Gastrocnemius medialis (tissue), 4 donors: ENCODE data around the gene LARP4. TPM values are rescaled to one million over a fixed set of nuclear protein-coding genes. Genes with fewer than 3 reads are reported as not detected.

Source experiments
- ATAC-seq, 2 donors: fragments of 150-250 bp; one replicate each; pipeline ENCODE4 v1.9.1; 2016
- DNase-seq, 2 donors: peaks; one replicate each; pipeline ENCODE4 v3.0.0-alpha.2; 2019
- H3K27ac ChIP-seq, 4 donors: fragments of 200-600 bp; sonication (generic); 1 replicate in 1 of 4; 2 replicates in 3 of 4; pipeline ENCODE4 v1.5.1; 2016 to 2018; ENCODE audit warnings: mild to moderate bottlenecking in 2 of 4, moderate library complexity in 1 of 4
- H3K27me3 ChIP-seq, 3 donors: fragments of 200-600 bp; sonication (generic) in 2 of 3; 1 replicate in 1 of 3; 2 replicates in 2 of 3; pipeline versions ENCODE4 v1.5.1 to v1.6.0; 2016 to 2019; ENCODE audit warnings: mild to moderate bottlenecking in 1 of 3, moderate library complexity in 1 of 3
- H3K36me3 ChIP-seq, 2 donors: fragments of 200-600 bp; sonication (generic) in 1 of 2; one replicate each; pipeline ENCODE4 v1.5.1; 2017 to 2018
- H3K4me1 ChIP-seq, 2 donors: fragments of 200-600 bp; sonication (generic) in 1 of 2; one replicate each; pipeline ENCODE4 v1.5.1; 2016 to 2017; ENCODE audit warnings: mild to moderate bottlenecking in 2 of 2
- H3K4me3 ChIP-seq, 4 donors: fragments of 200-600 bp; sonication (generic) in 3 of 4; 1 replicate in 1 of 4; 2 replicates in 3 of 4; pipeline ENCODE4 v1.5.1; 2016 to 2019; ENCODE audit warnings: mild to moderate bottlenecking in 2 of 4
- H3K9me3 ChIP-seq, 3 donors: fragments of 200-600 bp; sonication (generic) in 2 of 3; 1 replicate in 1 of 3; 2 replicates in 2 of 3; pipeline ENCODE4 v1.5.1; 2016 to 2019
- CTCF ChIP-seq, 5 experiments: fragments of 450-650 bp in 3 of 5; fragments of 200-600 bp in 2 of 5; sonication (generic) in 2 of 5; IDR thresholded peaks in 4 of 5; conservative IDR thresholded peaks in 1 of 5; 1 replicate in 4 of 5; 2 replicates in 1 of 5; pipeline ENCODE4 v1.5.1; 2016 to 2019; ENCODE audit warnings: antibody characterized with exemption in 5 of 5, mild to moderate bottlenecking in 3 of 5, moderate library complexity in 3 of 5
- POLR2A ChIP-seq, 2 donors: fragments of 450-650 bp; IDR thresholded peaks; one replicate each; pipeline ENCODE4 v1.6.1; 2017; ENCODE audit warnings: antibody characterized with exemption in 2 of 2, mild to moderate bottlenecking in 2 of 2, moderate library complexity in 2 of 2
- in situ Hi-C, 4 donors: fragments of 200-750 bp; cut with MboI; loops; one replicate each; pipeline versions ENCODE4 v1.15.0 to v1.8.0; 2017; ENCODE audit warnings: low sequenced_read_pairs in 4 of 4
- intact Hi-C: fragments of 100-400 bp; cut with DNase I; formaldehyde crosslinking; loops from one replicate; pipeline ENCODE4 v1.15.1; 2023; ENCODE audit warnings: low total_unique reads
- total RNA-seq, 4 donors: library from RNA; depleted of rRNA; stranded (reverse); fragments of >200 nt; gene quantifications; one replicate each; pipeline versions ENCODE4 v1.1.0 to v1.2.3, GENCODE V29; 2016

The LARP4 gene
- total RNA-seq, 4 donors from 2014 or later, result 32.7 to 70.2 (median 42.4) TPM

- no peak for TF ChIP-seq CTCF (IDR thresholded peaks at IDR 0.05 in 4 of 5, conservative IDR thresholded peaks at IDR 0.05 in 1 of 5)
- TF ChIP-seq POLR2A (IDR thresholded peaks at IDR 0.05), result no peak
- Histone ChIP-seq H3K27me3 (no peaks in the 10 kb centered on the region), H3K36me3 (peaks cover 0 to 17% of the 10 kb centered on the region in 2 donors), H3K4me3 (no peak overlapping the region), H3K4me1 (peaks cover 8 to 13% of the 10 kb centered on the region in 2 donors), H3K27ac (peak overlapping the region in 1 of 4 donors; percentile 64), H3K9me3 (no peaks in the 10 kb centered on the region)
- in situ Hi-C loops (no loop called here), intact Hi-C loops (no loop called here)
- DNase-seq (no peak), ATAC-seq (no peak)
Measured at GRCh38 chr12:50452795-50453194, 52.1 kb downstream of the LARP4 start.

- ATAC-seq (no peak), DNase-seq (no peak)
- Histone ChIP-seq H3K27me3 (no peaks in the 10 kb centered on the region), H3K4me3 (no peak overlapping the region), H3K27ac (no peak overlapping the region), H3K9me3 (no peaks in the 10 kb centered on the region), H3K4me1 (peaks cover 8 to 13% of the 10 kb centered on the region in 2 donors), H3K36me3 (peaks cover 0 to 20% of the 10 kb centered on the region in 2 donors)
- intact Hi-C loops (no loop called here), in situ Hi-C loops (no loop called here)
- TF ChIP-seq CTCF (IDR thresholded peaks at IDR 0.05 in 4 of 5, conservative IDR thresholded peaks at IDR 0.05 in 1 of 5) (no peak), POLR2A (IDR thresholded peaks at IDR 0.05) (no peak)
Measured at GRCh38 chr12:50453872-50454271, 53.2 kb downstream of the LARP4 start.

GRCh38 chr12:50458606-50459005 lies 57.9 kb downstream of the LARP4 start:
- no peaks in the 10 kb centered on the region for H3K4me1 ChIP-seq
- in situ Hi-C loops (no loop called here), intact Hi-C loops (no loop called here)
- H3K4me3 ChIP-seq, result no peak overlapping the region
- no peak overlapping the region for H3K27ac ChIP-seq
- DNase-seq, result no peak
- H3K36me3 ChIP-seq, result peaks cover 0 to 65% of the 10 kb centered on the region in 2 donors
- TF ChIP-seq CTCF (IDR thresholded peaks at IDR 0.05 in 4 of 5, conservative IDR thresholded peaks at IDR 0.05 in 1 of 5) (no peak), POLR2A (IDR thresholded peaks at IDR 0.05) (no peak)
- H3K27me3 ChIP-seq, result no peaks in the 10 kb centered on the region
- no peak for ATAC-seq
- H3K9me3 ChIP-seq, result no peaks in the 10 kb centered on the region

- H3K27me3 ChIP-seq, result no peaks in the 10 kb centered on the region
- in situ Hi-C loops, result no loop called here
- no peak for TF ChIP-seq POLR2A (IDR thresholded peaks at IDR 0.05)
- TF ChIP-seq CTCF (IDR thresholded peaks at IDR 0.05 in 4 of 5, conservative IDR thresholded peaks at IDR 0.05 in 1 of 5), result no peak
- no peak overlapping the region for H3K4me3 ChIP-seq
- no peak for DNase-seq
- intact Hi-C loops, result no loop called here
- peaks cover 0 to 90% of the 10 kb centered on the region in 2 donors for H3K36me3 ChIP-seq
- no peaks in the 10 kb centered on the region for H3K4me1 ChIP-seq
- no peak for ATAC-seq
- H3K27ac ChIP-seq, result no peak overlapping the region
- no peaks in the 10 kb centered on the region for H3K9me3 ChIP-seq
Measured at GRCh38 chr12:50467439-50467838, 66.8 kb downstream of the LARP4 start.

- intact Hi-C loops, result no loop called here
- Histone ChIP-seq H3K4me1 (no peaks in the 10 kb centered on the region), H3K27ac (no peak overlapping the region), H3K4me3 (no peak overlapping the region), H3K36me3 (peaks cover 13 to 50% of the 10 kb centered on the region in 2 donors), H3K9me3 (no peaks in the 10 kb centered on the region), H3K27me3 (no peaks in the 10 kb centered on the region)
- in situ Hi-C loops, result no loop called here
- TF ChIP-seq POLR2A (IDR thresholded peaks at IDR 0.05), result no peak
- TF ChIP-seq CTCF (IDR thresholded peaks at IDR 0.05 in 4 of 5, conservative IDR thresholded peaks at IDR 0.05 in 1 of 5), result no peak
- ATAC-seq, result no peak
- DNase-seq, result no peak
Measured at GRCh38 chr12:50477241-50477832, 76.7 kb downstream of the LARP4 start.
